ENCODE results near the gene ZEB1.
"Not testable (repeated sequence)": the region's sequence is repeated elsewhere in the genome, so short reads cannot be mapped to it uniquely, and the experiment has no call there.

The ZEB1 gene

DNA sequence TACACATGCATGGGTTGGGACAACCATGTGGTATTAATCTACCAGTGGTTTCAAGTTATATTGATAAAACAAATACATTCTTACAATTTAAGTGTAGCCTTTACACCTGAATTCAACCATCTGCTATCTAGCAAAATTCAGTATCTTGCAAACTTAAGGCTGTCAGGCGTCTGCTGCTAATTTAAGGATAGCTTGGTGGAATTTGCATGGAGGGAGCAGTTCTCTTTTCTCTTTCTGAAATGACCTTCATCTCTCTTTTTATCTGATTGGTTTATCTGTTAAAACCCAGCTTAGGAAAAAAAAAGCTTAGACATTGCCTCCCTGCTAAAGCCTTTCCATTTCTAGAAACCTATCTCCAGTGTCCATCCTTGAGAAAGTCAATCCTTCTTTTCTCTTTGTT is 102.3 kb downstream of the ZEB1 start:
- no peak for DNase-seq

- no peak for DNase-seq
Observed at GRCh38 chr10:31422634-31423033, 103.6 kb downstream of the ZEB1 start.

DNA sequence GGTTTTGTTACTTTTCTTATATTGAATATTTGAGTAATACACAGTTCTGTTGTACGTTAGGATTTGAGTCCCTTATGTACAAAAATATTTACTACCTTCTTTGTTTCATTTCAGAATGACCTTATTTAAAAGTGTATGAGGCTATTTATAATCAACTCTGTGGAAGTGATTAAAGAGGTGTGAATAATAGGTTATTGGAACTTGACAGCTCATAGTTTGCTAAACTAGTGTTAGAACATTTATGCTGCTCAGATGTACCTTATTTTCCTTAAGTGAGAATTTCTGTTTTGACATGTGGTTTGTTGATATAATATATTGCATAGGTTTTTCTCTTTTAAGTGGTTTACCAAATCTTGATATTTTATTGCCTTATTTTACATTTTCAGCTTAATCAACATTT is 105.5 kb downstream of the ZEB1 start:
- DNase-seq: no peak

DNA sequence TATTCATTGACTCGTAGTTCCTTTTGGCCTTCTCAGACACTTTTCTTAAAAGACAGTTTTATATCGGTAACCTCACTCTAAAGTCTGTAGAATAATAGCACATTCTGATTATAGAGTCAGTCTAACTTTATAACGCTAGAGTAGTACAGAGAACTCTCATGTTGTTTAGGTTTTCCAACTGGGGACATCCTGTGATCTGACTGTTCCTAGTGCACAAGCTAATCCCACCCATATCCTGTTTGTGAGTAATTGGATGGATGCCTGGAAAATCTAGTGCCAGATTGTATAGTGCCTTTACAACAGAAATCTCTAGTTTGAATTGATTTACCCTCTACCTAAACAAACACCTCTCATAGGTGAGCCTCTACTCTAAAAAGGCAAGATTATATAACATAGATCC is 107.4 kb downstream of the ZEB1 start:
- DNase-seq: no peak

DNA sequence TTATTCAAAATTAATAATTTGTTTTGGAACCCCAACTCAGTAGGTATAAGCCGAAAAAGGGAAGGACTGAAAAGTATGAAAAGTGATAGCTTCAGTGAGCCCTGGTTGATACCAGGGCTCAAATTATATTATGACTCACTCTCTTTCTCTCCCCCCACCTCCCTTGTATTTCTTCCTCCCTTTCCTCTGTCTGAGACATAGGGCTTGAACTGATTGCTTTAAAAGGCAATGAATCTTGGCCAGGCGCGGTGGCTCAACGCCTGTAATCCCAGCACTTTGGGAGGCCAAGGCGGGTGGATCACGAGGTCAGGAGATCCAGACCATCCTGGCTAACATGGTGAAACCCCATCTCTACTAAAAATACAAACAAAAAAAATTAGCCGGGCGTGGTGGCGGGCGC is 108.3 kb downstream of the ZEB1 start:
- not testable (repeated sequence) for DNase-seq

DNA sequence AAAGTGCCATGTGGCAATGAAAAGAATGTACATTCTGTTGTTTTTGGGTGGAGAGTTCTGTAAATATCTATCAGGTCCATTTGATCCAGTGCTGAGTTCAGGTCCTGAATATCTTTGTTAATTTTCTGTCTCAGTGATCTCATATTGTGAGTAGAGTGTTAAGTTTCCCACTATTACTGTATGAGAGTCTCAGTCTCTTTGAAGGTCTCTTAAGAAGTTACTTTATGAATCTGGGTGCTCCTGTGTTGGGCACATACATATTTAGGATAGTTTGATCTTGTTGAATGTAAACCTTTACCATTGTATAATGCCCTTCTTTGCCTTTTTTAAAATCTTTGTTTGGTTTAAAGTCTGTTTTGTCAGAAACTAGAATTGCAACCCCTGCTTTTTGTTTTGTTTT is 109.5 kb downstream of the ZEB1 start:
- not testable (repeated sequence) for DNase-seq

DNA sequence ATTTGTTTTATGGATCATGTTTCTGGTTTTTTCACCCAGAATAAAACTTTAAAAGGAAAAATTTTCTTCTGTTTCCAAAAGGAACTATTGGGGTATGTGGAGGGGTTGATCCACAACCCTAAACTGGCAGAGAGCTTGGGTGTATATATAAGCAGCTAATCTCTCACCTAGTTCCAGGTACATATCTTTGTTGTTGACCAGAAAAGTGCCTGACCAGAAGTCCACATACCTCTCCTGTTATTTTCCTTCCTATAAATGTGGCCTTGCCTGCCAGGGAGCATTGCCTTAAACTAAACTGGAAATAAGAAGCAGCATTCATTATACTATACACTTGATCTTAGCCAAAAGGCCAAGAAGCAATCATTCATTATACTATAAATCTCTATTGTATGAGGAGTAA is 112.0 kb downstream of the ZEB1 start:
- DNase-seq: no peak

- DNase-seq: no peak
Observed at GRCh38 chr10:31437959-31438358, 118.9 kb downstream of the ZEB1 start.

DNA sequence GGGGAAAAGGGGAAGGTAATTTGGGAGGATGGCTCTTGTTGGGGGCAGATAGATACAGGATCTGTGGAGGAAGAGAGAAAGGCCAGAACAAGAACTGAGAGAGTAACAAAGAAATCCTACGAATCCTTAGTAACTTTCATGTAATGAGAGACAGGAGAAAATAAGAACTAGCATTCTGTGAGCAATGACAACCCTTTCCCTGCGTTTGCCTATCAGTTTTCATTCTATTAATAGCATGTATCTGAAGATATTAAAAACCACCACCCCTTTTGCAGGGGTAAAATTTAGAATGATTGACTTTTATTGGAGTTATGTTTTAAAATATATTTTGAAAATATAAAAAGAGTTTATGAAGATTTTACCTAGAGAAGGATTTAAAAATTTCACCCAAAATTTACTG is 132.8 kb downstream of the ZEB1 start:
- no peak for DNase-seq

DNA sequence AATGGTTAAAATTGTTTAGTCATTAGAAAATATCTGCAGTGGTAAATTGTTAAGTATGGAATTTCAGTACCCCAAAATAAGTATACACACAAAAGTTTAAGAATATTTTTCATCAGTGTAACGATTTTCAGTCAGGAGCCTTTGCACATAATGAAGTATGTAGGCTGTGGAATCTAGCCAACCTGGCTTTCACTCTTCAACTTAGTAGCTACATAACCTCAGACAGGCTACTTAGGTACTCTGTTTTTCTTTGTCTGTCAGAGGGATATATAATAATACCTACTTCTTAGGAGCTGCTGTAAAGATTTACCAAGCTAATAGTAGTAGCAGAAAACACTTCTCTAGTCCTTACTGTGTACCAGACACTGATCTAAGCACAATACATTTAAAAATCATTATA is 137.5 kb downstream of the ZEB1 start:
- DNase-seq: no peak

DNA sequence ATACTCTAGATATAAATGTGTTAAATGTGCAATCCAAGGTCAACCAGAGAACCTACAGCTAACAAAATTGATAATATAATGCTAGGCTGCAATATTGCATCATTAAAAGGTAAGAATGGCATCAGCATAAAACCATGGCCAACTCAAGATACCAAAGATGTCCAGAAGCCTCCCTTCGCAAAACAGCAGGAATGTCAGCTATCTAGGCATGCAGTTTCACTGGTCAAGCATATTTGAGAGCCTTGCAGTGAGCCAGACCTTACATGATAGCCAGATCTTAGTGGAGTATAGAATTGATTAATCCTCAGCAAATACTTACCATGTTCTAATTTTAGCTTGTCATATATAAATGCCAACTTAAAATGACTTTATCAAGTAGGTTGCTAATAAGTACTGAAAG is 138.8 kb downstream of the ZEB1 start:
- DNase-seq: no peak

DNA sequence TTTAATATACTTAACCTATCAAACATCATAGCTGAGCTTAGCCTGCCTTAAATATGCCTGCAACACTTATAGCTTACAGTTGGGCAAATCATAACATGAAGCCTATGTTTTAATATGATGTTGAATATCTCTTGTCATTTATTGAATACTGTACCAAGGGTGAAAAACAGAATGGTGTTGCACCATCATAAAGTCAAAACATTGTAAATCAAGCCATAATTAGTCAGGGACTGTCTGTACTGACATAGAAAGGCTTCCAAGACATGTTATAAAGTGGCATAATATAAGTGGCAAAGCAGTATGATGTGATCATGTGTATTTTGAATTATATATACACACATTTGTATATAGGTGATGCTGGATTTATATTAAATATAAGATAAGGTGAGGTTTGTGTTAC is 140.0 kb downstream of the ZEB1 start:
- DNase-seq: no peak

DNA sequence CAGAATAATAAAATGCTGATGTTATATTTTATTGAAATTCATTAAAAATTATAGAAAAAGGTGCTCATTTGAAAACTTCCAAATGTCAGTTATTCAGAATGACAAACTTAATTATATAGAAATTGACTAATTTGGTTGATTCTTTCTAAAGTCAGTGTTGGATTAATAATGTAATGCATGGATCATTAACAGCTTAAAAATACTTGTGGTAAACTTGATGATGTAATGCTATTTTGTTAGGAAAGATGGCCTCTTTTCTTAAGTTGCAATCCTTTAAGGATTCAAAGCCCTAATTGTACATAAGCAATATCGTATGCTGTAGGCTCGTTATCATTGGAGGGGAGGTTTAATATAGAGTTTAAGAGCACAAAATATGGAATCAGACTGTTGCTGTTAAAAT is 141.2 kb downstream of the ZEB1 start:
- no peak for DNase-seq

- DNase-seq: no peak
Observed at GRCh38 chr10:31464552-31464951, 145.5 kb downstream of the ZEB1 start.

DNA sequence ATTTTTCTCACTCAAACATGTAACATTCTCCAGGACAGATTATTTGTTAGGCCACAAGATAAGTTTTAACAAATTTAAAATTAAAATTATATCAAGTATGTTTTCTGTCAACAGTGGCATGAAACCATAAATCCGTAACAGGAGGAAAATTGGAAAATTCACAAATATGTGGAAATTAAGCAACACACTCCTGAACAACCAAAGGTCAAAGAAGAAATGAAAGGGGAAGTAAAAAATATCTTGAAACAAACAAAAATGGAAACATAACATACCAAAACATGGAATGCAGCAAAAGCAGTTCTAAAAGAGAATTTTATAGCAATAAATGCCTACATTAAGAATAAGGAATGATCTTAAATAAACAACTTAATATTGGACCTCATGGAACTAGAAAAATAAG is 147.3 kb downstream of the ZEB1 start:
- no peak for DNase-seq

DNA sequence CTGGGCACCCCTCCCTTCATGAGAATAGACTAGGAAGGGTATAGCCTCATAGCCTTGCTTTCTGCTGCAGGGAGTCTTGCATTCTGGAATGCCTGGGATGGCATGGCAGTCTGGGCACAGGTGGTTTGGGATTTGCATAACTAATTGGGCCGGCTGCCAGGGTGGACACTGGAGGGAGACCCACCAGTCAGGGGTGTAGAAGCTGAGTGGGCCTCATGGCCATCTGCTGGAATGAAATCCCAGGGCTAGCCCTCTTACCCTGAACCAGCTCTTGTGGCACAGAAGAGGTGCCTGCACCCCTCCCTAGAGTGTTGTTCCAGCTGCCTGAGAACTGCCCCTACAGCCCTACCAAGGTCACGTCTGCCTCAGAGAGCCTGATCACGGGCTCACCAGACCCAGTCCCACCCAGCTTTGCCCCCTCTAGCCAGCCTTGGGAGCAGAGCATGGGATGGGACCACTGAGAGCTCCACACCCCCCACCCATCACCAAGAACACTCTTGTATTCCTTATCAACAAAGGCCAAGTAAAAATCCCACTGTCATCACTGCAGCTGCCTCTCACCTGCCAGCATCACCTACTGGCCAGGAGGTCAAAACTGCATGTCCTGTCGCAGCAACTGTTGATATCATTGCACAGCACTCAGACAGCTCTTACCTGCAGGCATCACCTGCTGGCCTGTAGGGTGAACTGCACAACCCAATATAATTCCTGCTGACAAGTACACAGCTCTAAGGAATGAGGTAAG is 148.9 kb downstream of the ZEB1 start:
- DNase-seq: no peak

DNA sequence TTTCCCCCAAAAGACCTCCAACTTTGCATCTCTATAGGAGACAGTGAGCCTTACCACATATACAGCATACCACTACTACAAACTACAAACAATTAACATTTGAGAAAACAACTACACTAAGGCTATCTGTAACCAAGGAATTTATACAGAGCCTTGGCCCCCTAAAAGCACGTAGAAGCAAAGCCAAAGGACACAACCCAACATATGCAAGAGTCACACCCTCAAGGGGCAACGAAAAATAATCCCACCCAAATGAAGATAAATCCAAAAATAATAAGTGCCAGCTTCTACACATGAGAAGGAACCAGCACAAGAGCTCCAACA is 149.5 kb downstream of the ZEB1 start:
- DNase-seq: no peak

DNA sequence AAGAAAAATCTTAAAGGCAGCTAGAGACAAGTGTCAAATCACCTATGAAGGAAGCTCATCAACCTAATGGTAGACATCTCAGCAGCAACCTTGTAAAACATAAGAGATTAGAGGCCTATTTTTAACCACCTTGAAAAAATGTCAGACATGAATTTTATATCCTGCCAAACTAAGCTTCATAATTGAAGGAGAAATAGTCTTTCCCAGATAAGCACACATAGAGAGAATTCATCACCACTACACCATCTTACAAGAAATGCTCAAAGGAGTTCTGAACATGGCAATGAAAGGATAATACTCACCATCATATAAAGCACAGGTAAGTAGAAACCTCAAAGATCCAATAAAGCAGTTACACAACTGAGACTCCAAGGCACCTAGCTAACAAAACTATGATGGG is 156.5 kb downstream of the ZEB1 start:
- no peak for DNase-seq

- DNase-seq: no peak
Observed at GRCh38 chr10:31476088-31476487, 157.1 kb downstream of the ZEB1 start.

- no peak for DNase-seq
Observed at GRCh38 chr10:31477584-31477983, 158.6 kb downstream of the ZEB1 start.

DNA sequence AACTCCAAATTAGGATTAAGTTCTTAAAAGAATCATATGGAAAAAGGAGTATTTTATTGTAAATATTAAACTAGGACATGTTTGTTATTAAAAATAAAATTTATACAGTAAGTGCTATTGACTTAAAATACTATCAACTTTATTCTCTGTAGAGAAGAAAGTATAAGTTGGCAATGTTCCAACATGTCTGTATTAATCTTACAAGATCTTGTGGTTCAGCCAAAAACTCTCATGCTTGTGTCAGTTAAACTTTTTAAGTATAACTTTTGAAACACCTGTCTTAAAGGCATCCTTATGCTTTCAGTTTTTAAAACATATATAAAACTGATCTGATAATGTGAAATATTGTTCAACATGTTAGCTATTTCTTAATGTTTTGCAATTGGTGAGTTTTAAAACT is 160.7 kb downstream of the ZEB1 start:
- DNase-seq: no peak

DNA sequence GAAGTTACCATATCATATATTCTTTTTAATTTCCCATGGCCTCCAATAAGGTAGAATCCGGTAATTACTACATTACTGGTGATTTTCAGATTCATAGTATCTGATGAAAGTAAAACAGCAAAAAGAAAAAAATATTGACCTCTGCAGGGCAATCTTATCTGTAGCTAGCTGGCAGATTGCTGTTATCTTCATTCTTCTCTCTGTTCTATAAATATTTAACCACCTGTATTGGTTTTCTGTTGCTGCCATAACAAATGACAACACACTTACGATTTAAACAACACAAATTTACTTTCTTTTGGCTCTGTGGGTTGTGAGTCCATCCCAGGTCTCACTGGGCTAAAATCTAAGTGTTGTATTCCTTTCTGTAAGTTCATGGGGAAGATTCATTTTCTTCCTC is 164.5 kb downstream of the ZEB1 start:
- no peak for DNase-seq

DNA sequence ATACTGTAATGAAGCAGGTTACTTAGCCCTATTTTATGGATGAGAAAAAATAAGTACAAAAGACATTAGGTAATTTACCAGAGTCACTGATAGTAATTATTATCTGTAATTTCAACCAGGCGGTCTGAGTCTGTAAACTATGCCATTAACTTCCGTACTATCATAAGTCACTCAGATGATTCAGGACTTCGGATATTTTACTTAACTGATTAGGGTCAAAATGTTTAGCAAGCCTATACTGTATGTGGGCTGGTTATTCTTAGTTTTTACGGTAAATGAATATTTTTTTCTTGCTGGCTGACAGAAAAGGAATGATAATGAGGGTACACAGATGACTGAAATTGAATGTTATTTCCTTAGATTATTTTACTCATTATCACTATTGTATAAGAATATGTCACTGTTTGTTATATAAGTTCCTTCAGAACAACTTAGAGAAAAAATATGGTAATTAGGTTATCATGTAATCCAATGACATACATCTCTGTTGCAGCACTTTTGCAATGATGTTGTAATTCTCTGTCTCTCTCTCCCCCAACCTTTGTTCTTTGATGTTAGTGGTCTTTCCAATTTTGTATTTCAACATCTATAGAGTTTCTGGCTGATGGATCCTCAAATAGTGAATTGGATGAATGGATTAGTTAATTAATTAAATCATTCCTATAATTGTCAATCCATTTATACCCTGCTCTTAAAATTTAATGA is 165.6 kb downstream of the ZEB1 start:
- DNase-seq: no peak

Data from amygdala (tissue), 56 donors.